ENCODE measurements around the gene ARPIN.
"Not testable (repeated sequence)": the region's sequence is repeated elsewhere in the genome, so short reads cannot be mapped to it uniquely, and the experiment has no call there.

ARPIN gene

GRCh38 chr15:89876396-89877082 is 36.2 kb downstream of the ARPIN start:
- DNase-seq, result no peak

- no peak for DNase-seq
Measured at GRCh38 chr15:89875741-89876140, 37.0 kb downstream of the ARPIN start.

GRCh38 chr15:89874926-89875564 is 37.7 kb downstream of the ARPIN start:
- DNase-seq, result peak; percentile 42

- no peak for DNase-seq
Measured at GRCh38 chr15:89870688-89871288, 42.0 kb downstream of the ARPIN start.

GRCh38 chr15:89870006-89870405 is 42.7 kb downstream of the ARPIN start:
- no peak for DNase-seq

GRCh38 chr15:89869490-89869889 is 43.3 kb downstream of the ARPIN start:
- not testable (repeated sequence) for DNase-seq

GRCh38 chr15:89864958-89865739 is 47.6 kb downstream of the ARPIN start:
- DNase-seq, result no peak

GRCh38 chr15:89863918-89864317 is 48.8 kb downstream of the ARPIN start:
- DNase-seq, result no peak

GRCh38 chr15:89860891-89861290 is 51.9 kb downstream of the ARPIN start:
- DNase-seq, result no peak

GRCh38 chr15:89860431-89860830 is 52.3 kb downstream of the ARPIN start:
- no peak for DNase-seq

GRCh38 chr15:89858661-89859458 is 53.9 kb downstream of the ARPIN start:
- DNase-seq, result no peak

- no peak for DNase-seq
Measured at GRCh38 chr15:89857673-89858072, 55.1 kb downstream of the ARPIN start.

- no peak for DNase-seq
Measured at GRCh38 chr15:89855948-89856347, 56.8 kb downstream of the ARPIN start.

- DNase-seq, result not testable (repeated sequence)
Measured at GRCh38 chr15:89854863-89855262, 57.9 kb downstream of the ARPIN start.

GRCh38 chr15:89852342-89852995 is 60.3 kb downstream of the ARPIN start:
- DNase-seq, result no peak

- no peak for DNase-seq
Measured at GRCh38 chr15:89851673-89852341, 60.9 kb downstream of the ARPIN start.

GRCh38 chr15:89848970-89849292 is 63.8 kb downstream of the ARPIN start:
- no peak for DNase-seq

GRCh38 chr15:89847101-89847500 is 65.7 kb downstream of the ARPIN start:
- no peak for DNase-seq

GRCh38 chr15:89845305-89845893 is 67.4 kb downstream of the ARPIN start:
- no peak for DNase-seq
